ENCODE data around the gene OR5M8.

Gene OR5M8

GRCh38 chr11:56491270-56491669 lies at the start of gene OR5M8:
Gene OR5M8, minus strand, starts transcription at chr11:56491370. Its CDS starts 0 bp downstream, at chr11:56491370.
- Histone ChIP-seq H3K9me3 (no peaks in the 10 kb centered on the region), H3K36me3 (no peaks in the 10 kb centered on the region), H3K4me3 (no peak within 1 kb of the TSS), H3K27me3 (no peaks in the 10 kb centered on the region), H3K4me1 (no peaks in the 10 kb centered on the region), H3K27ac (no peak within 1 kb of the TSS)
- TF ChIP-seq CTCF (IDR thresholded peaks at IDR 0.05): no peak
- DNase-seq: no peak
- intact Hi-C loops (cut with DNase I; ENCODE audit: low total_unique reads): no loop called here

- no peak for DNase-seq
- Histone ChIP-seq H3K36me3 (no peaks in the 10 kb centered on the region), H3K4me3 (no peak overlapping the region), H3K27ac (no peak overlapping the region), H3K9me3 (no peaks in the 10 kb centered on the region), H3K4me1 (no peaks in the 10 kb centered on the region), H3K27me3 (no peaks in the 10 kb centered on the region)
- TF ChIP-seq CTCF (IDR thresholded peaks at IDR 0.05): no peak
- intact Hi-C loops (cut with DNase I; ENCODE audit: low total_unique reads): no loop called here
Measured at GRCh38 chr11:56533054-56533740, 42.0 kb upstream of the OR5M8 start.

GRCh38 chr11:56531856-56532255 lies 40.7 kb upstream of the OR5M8 start:
- intact Hi-C loops (cut with DNase I; ENCODE audit: low total_unique reads): no loop called here
- H3K4me3 ChIP-seq: no peak overlapping the region
- no peak overlapping the region for H3K27ac ChIP-seq

GRCh38 chr11:56522008-56522407 lies 30.8 kb upstream of the OR5M8 start:
- no peaks in the 10 kb centered on the region for H3K36me3 ChIP-seq
- intact Hi-C loops (cut with DNase I; ENCODE audit: low total_unique reads): no loop called here
- no peak overlapping the region for H3K27ac ChIP-seq
- TF ChIP-seq CTCF (IDR thresholded peaks at IDR 0.05): no peak
- no peaks in the 10 kb centered on the region for H3K4me1 ChIP-seq
- H3K9me3 ChIP-seq: no peaks in the 10 kb centered on the region
- no peak for DNase-seq
- no peak overlapping the region for H3K4me3 ChIP-seq
- no peaks in the 10 kb centered on the region for H3K27me3 ChIP-seq

More at GRCh38 chr11:56531856-56532255, 40.7 kb upstream of the OR5M8 start:
- Histone ChIP-seq H3K9me3 (no peaks in the 10 kb centered on the region), H3K27me3 (no peaks in the 10 kb centered on the region), H3K36me3 (no peaks in the 10 kb centered on the region), H3K4me1 (no peaks in the 10 kb centered on the region)
- DNase-seq: no peak
- no peak for TF ChIP-seq CTCF (IDR thresholded peaks at IDR 0.05)

- no peak overlapping the region for H3K4me3 ChIP-seq
- no peaks in the 10 kb centered on the region for H3K27me3 ChIP-seq
- no peak overlapping the region for H3K27ac ChIP-seq
- no peaks in the 10 kb centered on the region for H3K4me1 ChIP-seq
- no peaks in the 10 kb centered on the region for H3K9me3 ChIP-seq
- TF ChIP-seq CTCF (IDR thresholded peaks at IDR 0.05): no peak
- no peak for DNase-seq
- H3K36me3 ChIP-seq: no peaks in the 10 kb centered on the region
- intact Hi-C loops (cut with DNase I; ENCODE audit: low total_unique reads): no loop called here
Measured at GRCh38 chr11:56513280-56513679, 22.1 kb upstream of the OR5M8 start.

- no peak for TF ChIP-seq CTCF (IDR thresholded peaks at IDR 0.05)
- Histone ChIP-seq H3K36me3 (no peaks in the 10 kb centered on the region), H3K9me3 (no peaks in the 10 kb centered on the region), H3K27ac (no peak overlapping the region), H3K4me1 (no peaks in the 10 kb centered on the region), H3K27me3 (no peaks in the 10 kb centered on the region), H3K4me3 (no peak overlapping the region)
- DNase-seq: no peak
- intact Hi-C loops (cut with DNase I; ENCODE audit: low total_unique reads): no loop called here
Measured at GRCh38 chr11:56509439-56509838, 18.3 kb upstream of the OR5M8 start.
